Keratinocyte (primary cell): ENCODE data around the gene SDHAF3. TPM values are rescaled to one million over a fixed set of nuclear protein-coding genes. Genes with fewer than 3 reads are reported as not detected.

Experiments used
- DNase-seq: peaks from one replicate; pipeline ENCODE4 v3.0.0-alpha.2; 2011; ENCODE audit warnings: low read depth, missing footprints, low spot score
- FAIRE-seq: peaks from 2 replicates; lab custom pipeline; 2011; peaks lifted over from hg19 to GRCh38; lab: Jason Lieb, UNC
- H2AFZ ChIP-seq: 2 replicates; pipeline ENCODE4 v1.6.0; 2012; ENCODE audit warnings: low read length, control low read depth, inconsistent platforms; ENCODE audit not compliant: control insufficient read depth
- H3K27ac ChIP-seq: 2 replicates; pipeline ENCODE4 v1.5.1; 2011; ENCODE audit warnings: low read length; ENCODE audit not compliant: control insufficient read depth, insufficient read depth
- H3K27me3 ChIP-seq: 3 replicates; pipeline ENCODE4 v1.6.0; 2011; ENCODE audit warnings: low read length; ENCODE audit not compliant: control insufficient read depth, insufficient read depth; ENCODE audit errors: extremely low read depth
- H3K36me3 ChIP-seq, 2 experiments: 2 replicates in 1 of 2; 3 replicates in 1 of 2; pipeline ENCODE4 v1.5.1; 2011; ENCODE audit warnings: low read length in 2 of 2, mild to moderate bottlenecking in 1 of 2; ENCODE audit not compliant: control insufficient read depth in 2 of 2, insufficient read depth in 2 of 2; ENCODE audit errors: extremely low read depth in 1 of 2
- H3K4me1 ChIP-seq: 3 replicates; pipeline ENCODE4 v1.5.1; 2011; ENCODE audit warnings: low read length; ENCODE audit not compliant: control insufficient read depth, insufficient read depth; ENCODE audit errors: extremely low read depth
- H3K4me2 ChIP-seq: 3 replicates; pipeline ENCODE4 v1.6.0; 2011; ENCODE audit warnings: low read depth, low read length; ENCODE audit not compliant: control insufficient read depth, insufficient read depth; ENCODE audit errors: extremely low read depth
- H3K4me3 ChIP-seq, 3 experiments: fragments of 200-600 bp in 1 of 3; sonication (generic) in 1 of 3; 2 replicates in 2 of 3; 3 replicates in 1 of 3; pipeline ENCODE4 v1.5.1; 2011 to 2016; ENCODE audit warnings: low read length in 3 of 3, mild to moderate bottlenecking in 3 of 3, control low read depth in 2 of 3, inconsistent platforms in 1 of 3, low read depth in 1 of 3, mixed read lengths in 1 of 3, mixed run types in 1 of 3, moderate library complexity in 1 of 3; ENCODE audit not compliant: control insufficient read depth in 2 of 3, insufficient read depth in 2 of 3; ENCODE audit errors: extremely low read depth in 1 of 3
- H3K79me2 ChIP-seq: 2 replicates; pipeline ENCODE4 v1.6.0; 2012; ENCODE audit warnings: low read length; ENCODE audit not compliant: control insufficient read depth, insufficient read depth
- H3K9ac ChIP-seq: 3 replicates; pipeline ENCODE4 v1.6.0; 2011; ENCODE audit warnings: low read length; ENCODE audit not compliant: control insufficient read depth, insufficient read depth; ENCODE audit errors: extremely low read depth
- H3K9me1 ChIP-seq: 3 replicates; pipeline ENCODE4 v1.6.0; 2011; ENCODE audit warnings: low read length; ENCODE audit not compliant: control insufficient read depth, insufficient read depth; ENCODE audit errors: extremely low read depth
- H3K9me3 ChIP-seq: 2 replicates; pipeline ENCODE4 v1.5.1; 2012; ENCODE audit warnings: low read depth, low read length; ENCODE audit not compliant: control insufficient read depth
- H4K20me1 ChIP-seq: 3 replicates; pipeline ENCODE4 v1.6.0; 2011; ENCODE audit warnings: low read length; ENCODE audit not compliant: control insufficient read depth, insufficient read depth; ENCODE audit errors: extremely low read depth
- CTCF ChIP-seq, 3 experiments: IDR thresholded peaks in 1 of 3; conservative IDR thresholded peaks in 1 of 3; optimal IDR thresholded peaks in 1 of 3; 2 replicates in 2 of 3; 3 replicates in 1 of 3; pipeline versions ENCODE3 to v1.5.1; 2011; ENCODE audit warnings: low read length in 3 of 3, mild to moderate bottlenecking in 3 of 3, moderate library complexity in 2 of 3, control low read depth in 1 of 3, inconsistent platforms in 1 of 3; ENCODE audit not compliant: insufficient read depth in 2 of 3; ENCODE audit errors: extremely low read depth in 1 of 3
- EZH2 ChIP-seq: IDR thresholded peaks from one replicate; pipeline ENCODE4 v1.6.1; 2012; ENCODE audit warnings: inconsistent platforms, mild to moderate bottlenecking, low read length, moderate library complexity
- dilution Hi-C: fragments of 300-500 bp; cut with MboI; formaldehyde crosslinking; loops from one replicate; pipeline ENCODE4 v1.7.0; 2020; ENCODE audit warnings: low sequenced_read_pairs; ENCODE audit not compliant: extremely low pct_ligation_motif_present
- polyA plus RNA-seq, 5 experiments: library from polyadenylated mRNA; depleted of rRNA in 3 of 5; stranded (reverse) in 3 of 5; stranded (forward) in 1 of 5; unstranded in 1 of 5; fragments of >200 nt; gene quantifications; 1 replicate in 1 of 5; 2 replicates in 3 of 5; 3 replicates in 1 of 5; pipeline versions ENCODE4 v1.2.1 to v1.2.3, GENCODE V29; 2011 to 2012; ENCODE audit warnings: missing spikeins in 2 of 5, low read depth in 1 of 5, low replicate concordance in 1 of 5

SDHAF3 gene
- polyA plus RNA-seq, 1 donor (not counting 4 experiments of a cell fraction or from before 2014, with no cell fraction given), result 32.8 TPM

- Histone ChIP-seq H3K4me3 (peak overlapping the region in 2 of 3 experiments; percentile 23 to 50), H3K9me3 (no peaks in the 10 kb centered on the region), H3K9me1 (no peaks in the 10 kb centered on the region), H2AFZ (peak overlapping the region; percentile 76), H4K20me1 (no peaks in the 10 kb centered on the region), H3K4me2 (peak overlapping the region; percentile 73), H3K4me1 (peaks cover 9% of the 10 kb centered on the region), H3K27me3 (no peaks in the 10 kb centered on the region), H3K79me2 (peaks cover 20% of the 10 kb centered on the region), H3K36me3 (no peaks in the 10 kb centered on the region), H3K9ac (peak overlapping the region; percentile 25), H3K27ac (peak overlapping the region; percentile 66)
- dilution Hi-C loops, result no loop called here
- FAIRE-seq (peak; percentile 71), DNase-seq (no peak)
- TF ChIP-seq EZH2, result no peak
- no peak for TF ChIP-seq CTCF (optimal IDR thresholded peaks at IDR 0.05 in 1 of 3, IDR thresholded peaks at IDR 0.05 in 1 of 3, conservative IDR thresholded peaks at IDR 0.05 in 1 of 3; ENCODE audit: extremely low read depth in 1 of 3, insufficient read depth in 2 of 3, low read length in 3 of 3)
Observed at GRCh38 chr7:97130417-97131139, 13.1 kb downstream of the SDHAF3 start.

GRCh38 chr7:97133159-97133558 lies 15.7 kb downstream of the SDHAF3 start:
- DNase-seq, result no peak
- H2AFZ ChIP-seq, result no peak overlapping the region
- no peak overlapping the region for H3K4me2 ChIP-seq
- H3K79me2 ChIP-seq, result peaks cover 10% of the 10 kb centered on the region
- TF ChIP-seq EZH2 (no peak), CTCF (optimal IDR thresholded peaks at IDR 0.05 in 1 of 3, IDR thresholded peaks at IDR 0.05 in 1 of 3, conservative IDR thresholded peaks at IDR 0.05 in 1 of 3; ENCODE audit: extremely low read depth in 1 of 3, insufficient read depth in 2 of 3, low read length in 3 of 3) (no peak)
- peaks cover 9% of the 10 kb centered on the region for H3K4me1 ChIP-seq
- H3K9me3 ChIP-seq, result no peaks in the 10 kb centered on the region
- H3K36me3 ChIP-seq, result no peaks in the 10 kb centered on the region
- H3K9me1 ChIP-seq, result no peaks in the 10 kb centered on the region
- no peak overlapping the region for H3K9ac ChIP-seq
- no peak overlapping the region for H3K27ac ChIP-seq
- FAIRE-seq, result no peak
- H3K4me3 ChIP-seq, result no peak overlapping the region
- dilution Hi-C loops, result no loop called here
- H3K27me3 ChIP-seq, result no peaks in the 10 kb centered on the region
- H4K20me1 ChIP-seq, result no peaks in the 10 kb centered on the region
